ENCODE measurements around the gene GFI1. TPM values are rescaled to one million over a fixed set of nuclear protein-coding genes. Genes with fewer than 3 reads are reported as not detected.

The GFI1 gene
- total and polyA plus RNA-seq, 2 donors (not counting 3 experiments of a cell fraction or from before 2014, with no cell fraction given): 0.11 to 0.22 TPM

- intact Hi-C loops (cut with micrococcal nuclease) (no loop called here), dilution Hi-C loops (cut with MboI; ENCODE audit: extremely low pct_ligation_motif_present, low sequenced_read_pairs) (no loop called here)
- Histone ChIP-seq H3K4me1 (ENCODE audit: control insufficient read depth, extremely low read depth, insufficient read depth, low read length) (peaks cover 7% of the 10 kb centered on the region), H3K9me1 (replicated peaks; ENCODE audit: control insufficient read depth, extremely low read depth, insufficient read depth, low read length) (no peaks in the 10 kb centered on the region), H3K27ac (ENCODE audit: insufficient read depth, low read depth, low read length) (no peak overlapping the region), H2AFZ (ENCODE audit: low read depth, low read length) (no peak overlapping the region), H3K27me3 (ENCODE audit: control insufficient read depth in 2 of 2, insufficient read depth in 2 of 2, low read length in 2 of 2) (peaks cover 0 to 5% of the 10 kb centered on the region in 2 experiments), H3K79me2 (ENCODE audit: control insufficient read depth, insufficient read depth, low read length) (no peaks in the 10 kb centered on the region), H4K20me1 (replicated peaks; ENCODE audit: control insufficient read depth, extremely low read depth, insufficient read depth, low read length) (no peaks in the 10 kb centered on the region), H3K9me3 (replicated peaks; ENCODE audit: control insufficient read depth, insufficient read depth, low read length) (no peaks in the 10 kb centered on the region), H3K4me2 (ENCODE audit: insufficient read depth, low read length) (no peak overlapping the region), H3K4me3 (replicated peaks in 1 of 3; ENCODE audit: insufficient read depth in 1 of 3, low read depth in 1 of 3, low read length in 3 of 3) (no peak overlapping the region), H3K9ac (replicated peaks; ENCODE audit: extremely low read depth, insufficient read depth, low read length) (no peak overlapping the region), H3K36me3 (ENCODE audit: control insufficient read depth in 2 of 2, extremely low read depth in 1 of 2, insufficient read depth in 2 of 2, low read length in 2 of 2) (no peaks in the 10 kb centered on the region)
- no peak for TF ChIP-seq EZH2 (IDR thresholded peaks at IDR 0.05; ENCODE audit: borderline replicate concordance, low read depth, low read length, severe bottlenecking)
- TF ChIP-seq GATA2 (IDR thresholded peaks at IDR 0.05; ENCODE audit: insufficient read depth, insufficient read length, low read depth, low read length): no peak
- no peak for TF ChIP-seq FOS (IDR thresholded peaks at IDR 0.05; ENCODE audit: borderline replicate concordance, insufficient read depth, low read length)
- no peak for TF ChIP-seq MAX (IDR thresholded peaks at IDR 0.05; ENCODE audit: insufficient read depth, insufficient read length)
- TF ChIP-seq CTCF (IDR thresholded peaks at IDR 0.05; ENCODE audit: extremely low read depth in 1 of 2, insufficient read depth in 1 of 2, low read depth in 1 of 2, low read length in 2 of 2): no peak
- no peak for TF ChIP-seq JUN (IDR thresholded peaks at IDR 0.05; ENCODE audit: borderline replicate concordance, insufficient read depth, insufficient read length, low read depth)
- no peak for TF ChIP-seq POLR2A (IDR thresholded peaks at IDR 0.05; ENCODE audit: low read depth, low read length)
- no peak for TF ChIP-seq POLR2AphosphoS5 (IDR thresholded peaks at IDR 0.05; ENCODE audit: insufficient read depth, low read depth, low read length)
- no peak for TF ChIP-seq MYC (IDR thresholded peaks at IDR 0.05; ENCODE audit: low read depth, low read length)
- DNase-seq (ENCODE audit: low read depth, low spot score): no peak
- FAIRE-seq: no peak
- ChIA-PET POLR2A (no interaction called here), CTCF (no interaction called here)
- no TSS peak for BruUV-seq (replicated peaks)
Observed at GRCh38 chr1:92447976-92448375, 38.7 kb downstream of the GFI1 start.
